HepG2 (cell line): ENCODE data around the gene CLEC16A.

Source experiments
- JUNB ChIP-seq: sonication (generic); formaldehyde crosslinking; IDR thresholded peaks from 2 replicates; pipeline ENCODE4 v1.8.0; 2022; ENCODE audit warnings: missing genetic modification reagents, mild to moderate bottlenecking, borderline replicate concordance
- MAX ChIP-seq: IDR thresholded peaks from 2 replicates; pipeline ENCODE4 v1.6.1; 2012; ENCODE audit warnings: inconsistent platforms
- MED8 ChIP-seq: sonication (generic); formaldehyde crosslinking; IDR thresholded peaks from 2 replicates; pipeline ENCODE4 v1.8.1; 2023; ENCODE audit warnings: mild to moderate bottlenecking, missing genetic modification reagents; ENCODE audit not compliant: insufficient replicate concordance
- MIXL1 ChIP-seq: IDR thresholded peaks from 2 replicates; pipeline ENCODE4 v1.6.1; 2016
- ZNF124 ChIP-seq: sonication (generic); formaldehyde crosslinking; IDR thresholded peaks from 2 replicates; pipeline ENCODE4 v1.4.0; 2020; ENCODE audit warnings: missing genetic modification reagents

GRCh38 chr16:11012841-11013240, 68.5 kb downstream of the CLEC16A start:
- no peak for TF ChIP-seq MED8 (CRISPR knock-in tag)
- no peak for TF ChIP-seq MIXL1 (CRISPR knock-in tag)
- no peak for TF ChIP-seq ZNF124 (CRISPR knock-in tag)
- no peak for TF ChIP-seq MAX
- TF ChIP-seq JUNB, result no peak
